IMR-90 (cell line): Measurements from ENCODE around the gene SNX25. TPM values are rescaled to one million over a fixed set of nuclear protein-coding genes. Genes with fewer than 3 reads are reported as not detected.
A peak's percentile ranks its signal among the peaks of the same experiment; 100 is the strongest.

ENCODE experiments used
- ATAC-seq: fragments of 200-7000 bp; cut with Tn5 transposase; 2 replicates; pipeline ENCODE4 v1.9.1; 2020; ENCODE audit warnings: low read depth, mild to moderate bottlenecking, moderate library complexity
- BruUV-seq: library from RNA; stranded (reverse); fragments of 400-500 nt; replicated peaks from 2 replicates; lab custom pipeline; 2021; lab: Mats Ljungman, UMichigan
- CTCF ChIA-PET: fragments of 300-600 bp; formaldehyde crosslinking; extraction: SDS; loops from one replicate; lab custom pipeline; 2021; ENCODE audit warnings: antibody characterized with exemption; lab: Yijun Ruan, JAX
- POLR2A ChIA-PET: fragments of 300-600 bp; sonication (Branson Sonifier 250); formaldehyde crosslinking; loops from one replicate; lab custom pipeline; 2022; ENCODE audit warnings: antibody characterized with exemption; ENCODE audit not compliant: unreplicated experiment; lab: Charles Lee
- DNase-seq: peaks from one replicate; pipeline ENCODE4 v3.0.0; 2013
- H2AFZ ChIP-seq: replicated peaks from 2 replicates; pipeline ENCODE3; 2013; ENCODE audit warnings: low read length, mild to moderate bottlenecking; ENCODE audit not compliant: poor library complexity
- H2AK5ac ChIP-seq: 2 replicates; pipeline ENCODE4 v1.6.1; 2013; ENCODE audit warnings: low read depth, low read length, inconsistent platforms
- H2AK9ac ChIP-seq: replicated peaks from 2 replicates; pipeline ENCODE3; 2013; ENCODE audit warnings: mild to moderate bottlenecking, low read depth, low read length, moderate library complexity; ENCODE audit not compliant: poor library complexity
- H2BK120ac ChIP-seq: 2 replicates; pipeline ENCODE4 v1.6.1; 2013; ENCODE audit warnings: low read depth, low read length, inconsistent platforms
- H2BK15ac ChIP-seq: 3 replicates; pipeline ENCODE4 v1.6.1; 2013; ENCODE audit warnings: low read depth, low read length, inconsistent platforms
- H2BK20ac ChIP-seq: 2 replicates; pipeline ENCODE4 v1.6.1; 2013; ENCODE audit warnings: low read depth, mild to moderate bottlenecking, inconsistent platforms, low read length, moderate library complexity
- H2BK5ac ChIP-seq: 2 replicates; pipeline ENCODE4 v1.6.1; 2013; ENCODE audit warnings: mild to moderate bottlenecking, low read depth, low read length, inconsistent platforms; ENCODE audit not compliant: poor library complexity, severe bottlenecking
- H3K14ac ChIP-seq: replicated peaks from 2 replicates; pipeline ENCODE4 v1.6.1; 2013; ENCODE audit warnings: low read depth, low read length, inconsistent platforms
- H3K18ac ChIP-seq: 2 replicates; pipeline ENCODE4 v1.6.1; 2013; ENCODE audit warnings: low read depth, low read length, control low read depth
- H3K23ac ChIP-seq: 2 replicates; pipeline ENCODE4 v1.6.1; 2013; ENCODE audit warnings: low read depth, low read length, inconsistent platforms
- H3K27ac ChIP-seq: 2 replicates; pipeline ENCODE4 v1.5.1; 2013; ENCODE audit warnings: mild to moderate bottlenecking, control low read depth, low read length; ENCODE audit not compliant: insufficient read depth
- H3K27me3 ChIP-seq: 2 replicates; pipeline ENCODE4 v1.6.1; 2013; ENCODE audit warnings: low read length; ENCODE audit not compliant: control insufficient read depth, insufficient read depth
- H3K36me3 ChIP-seq: 2 replicates; pipeline ENCODE4 v1.6.1; 2013; ENCODE audit warnings: low read length, mixed read lengths; ENCODE audit not compliant: control insufficient read depth, insufficient read depth
- H3K4ac ChIP-seq: 2 replicates; pipeline ENCODE4 v1.6.1; 2013; ENCODE audit warnings: low read depth, low read length, inconsistent platforms
- H3K4me1 ChIP-seq: 2 replicates; pipeline ENCODE4 v1.6.1; 2013; ENCODE audit warnings: low read length, mixed read lengths; ENCODE audit not compliant: control insufficient read depth, insufficient read depth
- H3K4me2 ChIP-seq: 2 replicates; pipeline ENCODE4 v1.6.1; 2013; ENCODE audit warnings: low read depth, mild to moderate bottlenecking, control low read depth, low read length, moderate library complexity
- H3K4me3 ChIP-seq: 2 replicates; pipeline ENCODE4 v1.5.1; 2013; ENCODE audit warnings: low read depth, mild to moderate bottlenecking, control low read depth, low read length, moderate library complexity; ENCODE audit not compliant: insufficient read depth
- H3K56ac ChIP-seq: 2 replicates; pipeline ENCODE4 v1.6.1; 2013; ENCODE audit warnings: low read length, inconsistent platforms; ENCODE audit not compliant: insufficient read depth; ENCODE audit errors: extremely low read depth
- H3K79me1 ChIP-seq, 2 experiments: 2 replicates each; pipeline ENCODE4 v1.6.1; 2013; ENCODE audit warnings: low read length in 2 of 2, inconsistent platforms in 1 of 2, low read depth in 1 of 2
- H3K9ac ChIP-seq: 2 replicates; pipeline ENCODE4 v1.6.1; 2013; ENCODE audit warnings: low read depth, low read length, control low read depth
- H3K9me1 ChIP-seq: 2 replicates; pipeline ENCODE4 v1.6.1; 2013; ENCODE audit warnings: low read length, inconsistent platforms; ENCODE audit not compliant: insufficient read depth
- H3K9me3 ChIP-seq: 2 replicates; pipeline ENCODE4 v1.6.1; 2013; ENCODE audit warnings: low read length; ENCODE audit not compliant: control insufficient read depth, insufficient read depth
- H4K20me1 ChIP-seq: 2 replicates; pipeline ENCODE4 v1.6.1; 2013; ENCODE audit warnings: low read length, inconsistent platforms; ENCODE audit not compliant: insufficient read depth
- H4K5ac ChIP-seq: 2 replicates; pipeline ENCODE4 v1.6.1; 2013; ENCODE audit warnings: mild to moderate bottlenecking, low read depth, low read length, control low read depth
- H4K8ac ChIP-seq, 2 experiments: 2 replicates each; pipeline ENCODE4 v1.6.1; 2013; ENCODE audit warnings: low read depth in 2 of 2, low read length in 2 of 2, control low read depth in 1 of 2, inconsistent platforms in 1 of 2
- H4K91ac ChIP-seq: 2 replicates; pipeline ENCODE4 v1.6.1; 2013; ENCODE audit warnings: low read depth, low read length, inconsistent platforms; ENCODE audit not compliant: insufficient read depth
- BHLHE40 ChIP-seq: fragments of 150-350 bp; IDR thresholded peaks from 2 replicates; pipeline ENCODE4 v1.6.1; 2016; ENCODE audit warnings: mild to moderate bottlenecking, low read depth, low read length
- CEBPB ChIP-seq: IDR thresholded peaks from 2 replicates; pipeline ENCODE4 v1.6.1; 2012; ENCODE audit warnings: low read depth, low read length, improper control_type of control experiment
- CHD1 ChIP-seq: IDR thresholded peaks from 2 replicates; pipeline ENCODE4 v1.6.1; 2012; ENCODE audit warnings: low read depth, low read length, improper control_type of control experiment
- FOS ChIP-seq: fragments of 150-350 bp; IDR thresholded peaks from 2 replicates; pipeline ENCODE4 v1.6.1; 2016; ENCODE audit warnings: low read depth, low read length
- MAFK ChIP-seq: IDR thresholded peaks from 2 replicates; pipeline ENCODE4 v1.6.1; 2012; ENCODE audit warnings: low read depth, low read length, improper control_type of control experiment
- MAZ ChIP-seq: IDR thresholded peaks from 2 replicates; pipeline ENCODE4 v1.6.1; 2012; ENCODE audit warnings: low read depth, mild to moderate bottlenecking, low read length, improper control_type of control experiment, moderate library complexity, borderline replicate concordance
- MXI1 ChIP-seq: IDR thresholded peaks from 2 replicates; pipeline ENCODE4 v1.6.1; 2012; ENCODE audit warnings: low read depth, mild to moderate bottlenecking, low read length, moderate library complexity, borderline replicate concordance
- NFE2L2 ChIP-seq: fragments of 150-350 bp; IDR thresholded peaks from 2 replicates; pipeline ENCODE4 v1.6.1; 2016; ENCODE audit warnings: low read depth, mild to moderate bottlenecking, low read length
- POLR2A ChIP-seq: IDR thresholded peaks from 2 replicates; pipeline ENCODE4 v1.6.1; 2012; ENCODE audit warnings: mild to moderate bottlenecking, low read depth, low read length
- RAD21 ChIP-seq: IDR thresholded peaks from 2 replicates; pipeline ENCODE4 v1.6.1; 2012; ENCODE audit warnings: low read length, improper control_type of control experiment
- RCOR1 ChIP-seq: IDR thresholded peaks from 2 replicates; pipeline ENCODE4 v1.6.1; 2012; ENCODE audit warnings: mild to moderate bottlenecking, low read length, improper control_type of control experiment; ENCODE audit not compliant: insufficient replicate concordance
- RFX5 ChIP-seq: IDR thresholded peaks from 2 replicates; pipeline ENCODE4 v1.8.0; 2012; ENCODE audit warnings: low read depth, mild to moderate bottlenecking, low read length, moderate library complexity
- SMC3 ChIP-seq: fragments of 150-350 bp; IDR thresholded peaks from 2 replicates; pipeline ENCODE4 v1.6.1; 2016; ENCODE audit warnings: low read depth, mild to moderate bottlenecking, antibody characterized with exemption, low read length, moderate library complexity
- WGBS, 2 experiments: methylation state at CpG; one replicate each; pipeline versions ENCODE4 v1.1.5 to v1.1.7; 2013; ENCODE audit warnings: missing lambda C conversion rate in 2 of 2; ENCODE audit not compliant: insufficient read length in 1 of 2; ENCODE audit errors: extremely low coverage in 2 of 2; 5-methylcytosine and 5-hydroxymethylcytosine counted together
- dilution Hi-C: fragments of 300-500 bp; cut with HindIII; formaldehyde crosslinking; loops from one replicate; pipeline ENCODE4 v1.14.3; 2018; ENCODE audit warnings: low sequenced_read_pairs; ENCODE audit not compliant: unreplicated experiment
- in situ Hi-C: fragments of 300-500 bp; cut with MboI; formaldehyde crosslinking; loops from 3 replicates; pipeline ENCODE4 v1.14.3; 2019; ENCODE audit warnings: low sequenced_read_pairs, inconsistent platforms, mixed read lengths
- intact Hi-C: fragments of 100-400 bp; cut with micrococcal nuclease; formaldehyde crosslinking; loops from 2 replicates; pipeline ENCODE4 v1.10.0; 2022
- polyA plus RNA-seq, 3 experiments: library from polyadenylated mRNA; depleted of rRNA; stranded (reverse); fragments of >200 nt; gene quantifications; 2 replicates each; pipeline ENCODE4 v1.2.3, GENCODE V29; 2012; ENCODE audit warnings: low replicate concordance in 1 of 3
- total RNA-seq: library from RNA; depleted of rRNA; stranded (reverse); fragments of >200 nt; gene quantifications from 2 replicates; pipeline ENCODE4 v1.2.3, GENCODE V29; 2012
- TF ChIP-seq, protein P1 (sequence below): fragments of 150-350 bp; IDR thresholded peaks from 2 replicates; pipeline ENCODE4 v1.6.1; 2016; ENCODE audit warnings: low read depth, mild to moderate bottlenecking, low read length, moderate library complexity, borderline replicate concordance
- TF ChIP-seq, protein P2 (sequence below): conservative IDR thresholded peaks from 2 replicates; pipeline ENCODE4 v1.5.1; 2012; ENCODE audit warnings: mild to moderate bottlenecking, low read depth, low read length, improper control_type of control experiment
- TF ChIP-seq, protein P3 (sequence below): fragments of 150-350 bp; IDR thresholded peaks from 2 replicates; pipeline ENCODE4 v1.6.1; 2017; ENCODE audit warnings: mild to moderate bottlenecking, antibody characterized with exemption, low read length, low read depth

The SNX25 gene
- total and polyA plus RNA-seq, 2 of the 4 experiments (the other 2 are of a cell fraction): 11.4 to 28.3 TPM

- in situ Hi-C loops (no loop called here), intact Hi-C loops (no loop called here), dilution Hi-C loops (no loop called here)
- no peak overlapping the region for H2AK5ac ChIP-seq
- CTCF ChIA-PET: no interaction called here
- no peak for ATAC-seq
- H3K36me3 ChIP-seq: peaks cover 21% of the 10 kb centered on the region
- H3K9me3 ChIP-seq: peaks cover 3% of the 10 kb centered on the region
- no peak overlapping the region for H2BK20ac ChIP-seq
- H3K4ac ChIP-seq: no peak overlapping the region
- H3K9ac ChIP-seq: no peak overlapping the region
- H3K79me1 ChIP-seq: peaks cover 0 to 3% of the 10 kb centered on the region in 2 experiments; a peak in 1 of 4 replicates
- H3K9me1 ChIP-seq: peaks cover 3% of the 10 kb centered on the region; the same call in 1 of the 2 replicates
- no peak overlapping the region for H2AFZ ChIP-seq
- no peak overlapping the region for H3K56ac ChIP-seq
- H4K20me1 ChIP-seq: no peaks in the 10 kb centered on the region
- TF ChIP-seq, protein P1, sequence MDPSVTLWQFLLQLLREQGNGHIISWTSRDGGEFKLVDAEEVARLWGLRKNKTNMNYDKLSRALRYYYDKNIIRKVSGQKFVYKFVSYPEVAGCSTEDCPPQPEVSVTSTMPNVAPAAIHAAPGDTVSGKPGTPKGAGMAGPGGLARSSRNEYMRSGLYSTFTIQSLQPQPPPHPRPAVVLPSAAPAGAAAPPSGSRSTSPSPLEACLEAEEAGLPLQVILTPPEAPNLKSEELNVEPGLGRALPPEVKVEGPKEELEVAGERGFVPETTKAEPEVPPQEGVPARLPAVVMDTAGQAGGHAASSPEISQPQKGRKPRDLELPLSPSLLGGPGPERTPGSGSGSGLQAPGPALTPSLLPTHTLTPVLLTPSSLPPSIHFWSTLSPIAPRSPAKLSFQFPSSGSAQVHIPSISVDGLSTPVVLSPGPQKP: no peak
- TF ChIP-seq CEBPB (no peak), CHD1 (no peak), POLR2A (no peak), MXI1 (no peak), FOS (no peak), RAD21 (no peak), MAZ (no peak), NFE2L2 (no peak), BHLHE40 (no peak), RFX5 (no peak), RCOR1 (no peak), MAFK (no peak), SMC3 (no peak)
- TF ChIP-seq, protein P2, sequence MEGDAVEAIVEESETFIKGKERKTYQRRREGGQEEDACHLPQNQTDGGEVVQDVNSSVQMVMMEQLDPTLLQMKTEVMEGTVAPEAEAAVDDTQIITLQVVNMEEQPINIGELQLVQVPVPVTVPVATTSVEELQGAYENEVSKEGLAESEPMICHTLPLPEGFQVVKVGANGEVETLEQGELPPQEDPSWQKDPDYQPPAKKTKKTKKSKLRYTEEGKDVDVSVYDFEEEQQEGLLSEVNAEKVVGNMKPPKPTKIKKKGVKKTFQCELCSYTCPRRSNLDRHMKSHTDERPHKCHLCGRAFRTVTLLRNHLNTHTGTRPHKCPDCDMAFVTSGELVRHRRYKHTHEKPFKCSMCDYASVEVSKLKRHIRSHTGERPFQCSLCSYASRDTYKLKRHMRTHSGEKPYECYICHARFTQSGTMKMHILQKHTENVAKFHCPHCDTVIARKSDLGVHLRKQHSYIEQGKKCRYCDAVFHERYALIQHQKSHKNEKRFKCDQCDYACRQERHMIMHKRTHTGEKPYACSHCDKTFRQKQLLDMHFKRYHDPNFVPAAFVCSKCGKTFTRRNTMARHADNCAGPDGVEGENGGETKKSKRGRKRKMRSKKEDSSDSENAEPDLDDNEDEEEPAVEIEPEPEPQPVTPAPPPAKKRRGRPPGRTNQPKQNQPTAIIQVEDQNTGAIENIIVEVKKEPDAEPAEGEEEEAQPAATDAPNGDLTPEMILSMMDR: no peak
- TF ChIP-seq, protein P3, sequence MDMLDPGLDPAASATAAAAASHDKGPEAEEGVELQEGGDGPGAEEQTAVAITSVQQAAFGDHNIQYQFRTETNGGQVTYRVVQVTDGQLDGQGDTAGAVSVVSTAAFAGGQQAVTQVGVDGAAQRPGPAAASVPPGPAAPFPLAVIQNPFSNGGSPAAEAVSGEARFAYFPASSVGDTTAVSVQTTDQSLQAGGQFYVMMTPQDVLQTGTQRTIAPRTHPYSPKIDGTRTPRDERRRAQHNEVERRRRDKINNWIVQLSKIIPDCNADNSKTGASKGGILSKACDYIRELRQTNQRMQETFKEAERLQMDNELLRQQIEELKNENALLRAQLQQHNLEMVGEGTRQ: no peak
- peak; percentile 10 for DNase-seq
- H2BK120ac ChIP-seq: no peak overlapping the region
- H3K18ac ChIP-seq: no peak overlapping the region
- 0 out of 2 replicates have a peak, but pooled peaks cover 1% of the 10 kb centered on the region for H3K4me1 ChIP-seq
- 100% methylated on average over 2 of the region's 5 CpGs; no CpG with 5 or more reads in 1 of the 2 experiments for WGBS, 2 experiments
- H3K4me2 ChIP-seq: no peak overlapping the region
- no peak overlapping the region for H3K27ac ChIP-seq
- no peaks in the 10 kb centered on the region for H3K27me3 ChIP-seq
- no peak overlapping the region for H3K14ac ChIP-seq
- no TSS peak for BruUV-seq
- no peak overlapping the region for H3K4me3 ChIP-seq
- no peak overlapping the region for H2BK5ac ChIP-seq
- H3K23ac ChIP-seq: no peak overlapping the region
- no peak overlapping the region for H4K8ac ChIP-seq
- H2BK15ac ChIP-seq: no peak overlapping the region
- H4K5ac ChIP-seq: no peak overlapping the region
- no peak overlapping the region for H4K91ac ChIP-seq
- POLR2A ChIA-PET: no interaction called here
- no peak overlapping the region for H2AK9ac ChIP-seq
Measured at GRCh38 chr4:185412412-185412811, 203.0 kb downstream of the SNX25 start.
